Fibroblast of lung (primary cell): ENCODE measurements around the gene COL5A3. TPM values are rescaled to one million over a fixed set of nuclear protein-coding genes. Genes with fewer than 3 reads are reported as not detected.

Source experiments
- DNase-seq, 2 donors: peaks; one replicate each; pipeline versions ENCODE4 v3.0.0 to v3.0.0-alpha.2; 2010; ENCODE audit warnings: low read depth in 2 of 2
- H2AFZ ChIP-seq: 2 replicates; pipeline ENCODE4 v1.5.1; 2012; ENCODE audit warnings: low read length, control low read depth, inconsistent platforms
- H3K27ac ChIP-seq: 2 replicates; pipeline ENCODE4 v1.5.1; 2011; ENCODE audit warnings: low read length, control low read depth; ENCODE audit not compliant: insufficient read depth
- H3K27me3 ChIP-seq: 2 replicates; pipeline ENCODE4 v1.5.1; 2011; ENCODE audit warnings: mild to moderate bottlenecking, low read length; ENCODE audit not compliant: control insufficient read depth, insufficient read depth
- H3K36me3 ChIP-seq: 2 replicates; pipeline ENCODE4 v1.5.1; 2011; ENCODE audit warnings: low read length; ENCODE audit not compliant: control insufficient read depth, insufficient read depth
- H3K4me1 ChIP-seq: 2 replicates; pipeline ENCODE4 v1.5.1; 2011; ENCODE audit warnings: low read length; ENCODE audit not compliant: control insufficient read depth, insufficient read depth; ENCODE audit errors: extremely low read depth
- H3K4me2 ChIP-seq: 2 replicates; pipeline ENCODE4 v1.5.1; 2011; ENCODE audit warnings: low read length, control low read depth; ENCODE audit not compliant: insufficient read depth; ENCODE audit errors: extremely low read depth
- H3K4me3 ChIP-seq, 4 experiments: fragments of 200-600 bp in 1 of 4; sonication (generic) in 1 of 4; replicated peaks in 1 of 4; 2 replicates each; pipeline ENCODE4 v1.5.1; 2011 to 2016; ENCODE audit warnings: low read length in 4 of 4, low read depth in 3 of 4, mild to moderate bottlenecking in 3 of 4, control low read depth in 2 of 4, inconsistent platforms in 1 of 4, mixed read lengths in 1 of 4; ENCODE audit not compliant: insufficient read depth in 1 of 4; ENCODE audit errors: control extremely low read depth in 1 of 4
- H3K79me2 ChIP-seq: 2 replicates; pipeline ENCODE4 v1.5.1; 2012; ENCODE audit warnings: mild to moderate bottlenecking, low read length, inconsistent platforms; ENCODE audit not compliant: control insufficient read depth, insufficient read depth
- H3K9ac ChIP-seq: 2 replicates; pipeline ENCODE4 v1.5.1; 2011; ENCODE audit warnings: mild to moderate bottlenecking, low read length, control low read depth; ENCODE audit not compliant: insufficient read depth
- H3K9me3 ChIP-seq: 2 replicates; pipeline ENCODE4 v1.5.1; 2012; ENCODE audit warnings: low read depth, low read length; ENCODE audit not compliant: control insufficient read depth, insufficient read depth
- H4K20me1 ChIP-seq: 2 replicates; pipeline ENCODE4 v1.5.1; 2011; ENCODE audit warnings: low read length; ENCODE audit not compliant: control insufficient read depth, insufficient read depth; ENCODE audit errors: extremely low read depth
- CTCF ChIP-seq, 2 donors: IDR thresholded peaks in 1 of 2; conservative IDR thresholded peaks in 1 of 2; 1 replicate in 1 of 2; 2 replicates in 1 of 2; pipeline ENCODE4 v1.5.1; 2011 to 2012; ENCODE audit warnings: low read length in 2 of 2, control low read depth in 1 of 2, inconsistent platforms in 1 of 2, low read depth in 1 of 2, mild to moderate bottlenecking in 1 of 2
- EZH2 ChIP-seq: IDR thresholded peaks from 2 replicates; pipeline ENCODE4 v1.5.1; 2012; ENCODE audit warnings: low read length, control low read depth, mild to moderate bottlenecking; ENCODE audit errors: missing control alignments
- polyA plus RNA-seq, 2 donors: library from polyadenylated mRNA; depleted of rRNA in 1 of 2; stranded (reverse) in 1 of 2; unstranded in 1 of 2; fragments of >200 nt; gene quantifications; 2 replicates each; pipeline ENCODE4 v1.2.1, GENCODE V29; 2011 to 2012; ENCODE audit warnings: missing spikeins in 1 of 2
- total RNA-seq: library from RNA; depleted of rRNA; stranded (reverse); fragments of >200 nt; gene quantifications from 2 replicates; pipeline ENCODE4 v1.2.1, GENCODE V29; 2014

COL5A3 gene
- total and polyA plus RNA-seq, 2 donors (not counting 1 experiment from before 2014, with no cell fraction given) = 1.2 to 33.7 TPM

- H2AFZ ChIP-seq = no peak overlapping the region
These were observed 8.4 kb downstream of the COL5A3 start for GRCh38 chr19:10001899-10002298.

DNA sequence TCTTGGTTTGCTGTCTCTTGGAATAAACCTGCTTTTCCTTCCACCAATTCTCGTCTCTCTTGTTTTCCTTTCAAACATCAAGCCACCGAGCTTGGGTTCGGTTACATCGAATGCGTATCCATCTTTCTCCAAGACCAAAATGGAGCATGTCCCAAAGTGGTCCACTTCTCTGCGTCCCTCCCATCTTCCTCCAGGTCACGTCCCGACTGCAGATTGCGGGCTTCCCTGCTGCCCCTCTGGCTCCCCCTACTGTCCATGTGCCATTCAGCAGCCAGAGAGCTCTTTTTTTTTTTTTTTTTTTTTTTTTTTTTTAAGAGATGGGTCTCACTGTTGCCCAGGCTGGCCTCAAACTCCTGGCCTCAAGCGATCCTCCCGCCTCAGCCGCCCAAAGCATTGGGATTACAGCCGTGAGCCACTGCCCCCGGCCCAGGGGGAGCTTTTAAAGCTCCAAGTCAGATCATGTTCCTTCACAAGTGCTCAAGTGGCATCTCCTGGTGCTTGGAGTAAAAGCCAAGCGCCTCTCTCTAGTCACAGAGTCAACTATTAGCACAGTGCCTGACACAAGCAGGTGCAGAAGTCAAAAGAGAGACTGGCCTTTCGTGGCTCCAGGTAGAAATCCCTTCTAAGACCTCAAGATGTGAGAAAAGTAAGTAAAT, 10.0 kb downstream of the COL5A3 start:
- H3K27ac ChIP-seq = no peak overlapping the region
- TF ChIP-seq EZH2 (no peak), CTCF (conservative IDR thresholded peaks at IDR 0.05 in 1 of 2, IDR thresholded peaks at IDR 0.05 in 1 of 2; ENCODE audit: low read depth in 1 of 2, low read length in 2 of 2) (peak; percentile 88 to 90)
- H3K79me2 ChIP-seq = no peaks in the 10 kb centered on the region
- H4K20me1 ChIP-seq = no peaks in the 10 kb centered on the region
- H3K9me3 ChIP-seq = no peaks in the 10 kb centered on the region
- no peak overlapping the region for H3K4me2 ChIP-seq
- no peaks in the 10 kb centered on the region for H3K27me3 ChIP-seq
- peaks cover 2% of the 10 kb centered on the region for H3K36me3 ChIP-seq
- no peaks in the 10 kb centered on the region for H3K4me1 ChIP-seq
- H3K9ac ChIP-seq = no peak overlapping the region
- H2AFZ ChIP-seq = no peak overlapping the region
- peak; percentile 49 to 72 for DNase-seq
- no peak overlapping the region for H3K4me3 ChIP-seq

More at GRCh38 chr19:10001899-10002298, 8.4 kb downstream of the COL5A3 start:
- no peaks in the 10 kb centered on the region for H3K9me3 ChIP-seq
- H3K27ac ChIP-seq = no peak overlapping the region
- H4K20me1 ChIP-seq = no peaks in the 10 kb centered on the region
- no peaks in the 10 kb centered on the region for H3K27me3 ChIP-seq
- no peak overlapping the region for H3K9ac ChIP-seq
- H3K4me3 ChIP-seq = no peak overlapping the region
- peaks cover 2% of the 10 kb centered on the region for H3K4me1 ChIP-seq
- peak in 1 of 2 donors; percentile 17 for DNase-seq
- H3K36me3 ChIP-seq = peaks cover 2% of the 10 kb centered on the region
- H3K79me2 ChIP-seq = no peaks in the 10 kb centered on the region
- H3K4me2 ChIP-seq = no peak overlapping the region
- no peak for TF ChIP-seq EZH2
- TF ChIP-seq CTCF (conservative IDR thresholded peaks at IDR 0.05 in 1 of 2, IDR thresholded peaks at IDR 0.05 in 1 of 2; ENCODE audit: low read depth in 1 of 2, low read length in 2 of 2) = peak; percentile 35 to 49

DNA sequence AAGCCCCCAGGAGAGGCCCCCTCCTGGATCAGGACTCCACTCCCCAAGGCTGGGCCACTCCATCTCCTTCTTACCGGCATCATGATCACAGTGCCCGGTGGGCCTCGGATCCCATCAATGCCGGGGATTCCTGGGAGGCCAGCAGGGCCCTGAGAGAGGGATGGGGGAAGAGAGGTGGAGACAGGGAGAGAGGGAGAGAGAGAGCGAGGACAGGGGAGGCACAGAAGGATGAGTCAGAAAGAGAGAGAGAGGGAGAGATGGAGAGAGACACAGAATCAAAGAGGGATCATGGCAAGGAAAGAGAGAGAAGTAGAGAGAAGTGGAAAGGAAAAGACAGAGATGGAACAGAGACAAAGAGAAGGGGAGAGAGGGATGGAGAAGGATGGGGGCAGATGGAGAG, 13.8 kb downstream of the COL5A3 start:
- no peak overlapping the region for H3K4me3 ChIP-seq
- TF ChIP-seq CTCF (conservative IDR thresholded peaks at IDR 0.05 in 1 of 2, IDR thresholded peaks at IDR 0.05 in 1 of 2; ENCODE audit: low read depth in 1 of 2, low read length in 2 of 2) (no peak), EZH2 (no peak)
- no peak overlapping the region for H3K27ac ChIP-seq
- H3K4me2 ChIP-seq = no peak overlapping the region
- H4K20me1 ChIP-seq = no peaks in the 10 kb centered on the region
- no peaks in the 10 kb centered on the region for H3K79me2 ChIP-seq
- peak; percentile 17 to 47 for DNase-seq
- H3K36me3 ChIP-seq = no peaks in the 10 kb centered on the region
- H3K9ac ChIP-seq = no peak overlapping the region
- H3K9me3 ChIP-seq = no peaks in the 10 kb centered on the region
- H3K4me1 ChIP-seq = no peaks in the 10 kb centered on the region
- no peak overlapping the region for H2AFZ ChIP-seq
- H3K27me3 ChIP-seq = no peaks in the 10 kb centered on the region
